ENCODE data around the gene COX18.

The COX18 gene

GRCh38 chr4:73069338-73070073, at the start of gene COX18:
Gene COX18 (minus strand): TSS chr4:73069716. CDS start chr4:73069649, 67 bp downstream.
- peak; percentile 29 for DNase-seq (ENCODE audit: insufficient read length, low spot score)
- FAIRE-seq: peak; percentile 58
- TF ChIP-seq CTCF (IDR thresholded peaks at IDR 0.05; ENCODE audit: insufficient read depth, missing control alignments): no peak

GRCh38 chr4:73109493-73109892, 40.0 kb upstream of the COX18 start:
- FAIRE-seq (no peak), DNase-seq (ENCODE audit: insufficient read length, low spot score) (no peak)
- no peak for TF ChIP-seq CTCF (IDR thresholded peaks at IDR 0.05; ENCODE audit: insufficient read depth, missing control alignments)

GRCh38 chr4:73104695-73105094, 35.2 kb upstream of the COX18 start:
- FAIRE-seq: no peak
- TF ChIP-seq CTCF (IDR thresholded peaks at IDR 0.05; ENCODE audit: insufficient read depth, missing control alignments): no peak
- no peak for DNase-seq (ENCODE audit: insufficient read length, low spot score)

GRCh38 chr4:73103799-73104503, 34.4 kb upstream of the COX18 start:
- DNase-seq (ENCODE audit: insufficient read length, low spot score) (no peak), FAIRE-seq (no peak)
- no peak for TF ChIP-seq CTCF (IDR thresholded peaks at IDR 0.05; ENCODE audit: insufficient read depth, missing control alignments)

GRCh38 chr4:73099143-73099542, 29.6 kb upstream of the COX18 start:
- TF ChIP-seq CTCF (IDR thresholded peaks at IDR 0.05; ENCODE audit: insufficient read depth, missing control alignments): no peak
- FAIRE-seq (no peak), DNase-seq (ENCODE audit: insufficient read length, low spot score) (no peak)

- no peak for TF ChIP-seq CTCF (IDR thresholded peaks at IDR 0.05; ENCODE audit: insufficient read depth, missing control alignments)
- DNase-seq (ENCODE audit: insufficient read length, low spot score) (no peak), FAIRE-seq (no peak)
Observed at GRCh38 chr4:73098713-73099112, 29.2 kb upstream of the COX18 start.

- DNase-seq (ENCODE audit: insufficient read length, low spot score) (no peak), FAIRE-seq (no peak)
- TF ChIP-seq CTCF (IDR thresholded peaks at IDR 0.05; ENCODE audit: insufficient read depth, missing control alignments): no peak
Observed at GRCh38 chr4:73098016-73098415, 28.5 kb upstream of the COX18 start.

All from D721Med (cell line).